ENCODE measurements around the gene AK1. TPM values are rescaled to one million over a fixed set of nuclear protein-coding genes. Genes with fewer than 3 reads are reported as not detected.

The AK1 gene
- total RNA-seq, 1 donor from 2014 or later: 39.4 TPM

- Mint-ChIP-seq H3K4me3 (no peak overlapping the region), H3K27me3 (ENCODE audit: low read depth) (no peaks in the 10 kb centered on the region), H3K4me1 (peaks cover 12% of the 10 kb centered on the region), H3K27ac (no peak overlapping the region), H3K36me3 (no peaks in the 10 kb centered on the region), H3K9me3 (no peaks in the 10 kb centered on the region)
- no peak for DNase-seq (ENCODE audit: low spot score in 2 of 2, unreplicated experiment in 2 of 2)
- no peak for TF ChIP-seq CTCF (IDR thresholded peaks at IDR 0.05; ENCODE audit: unreplicated experiment)
These were observed 22.0 kb downstream of the AK1 start for GRCh38 chr9:127855522-127855921.

- DNase-seq (ENCODE audit: low spot score in 2 of 2, unreplicated experiment in 2 of 2): no peak
- Mint-ChIP-seq H3K27me3 (ENCODE audit: low read depth) (no peaks in the 10 kb centered on the region), H3K9me3 (no peaks in the 10 kb centered on the region), H3K27ac (no peak overlapping the region), H3K4me3 (no peak overlapping the region), H3K36me3 (no peaks in the 10 kb centered on the region), H3K4me1 (peaks cover 12% of the 10 kb centered on the region)
- no peak for TF ChIP-seq CTCF (IDR thresholded peaks at IDR 0.05; ENCODE audit: unreplicated experiment)
These were observed 22.5 kb downstream of the AK1 start for GRCh38 chr9:127854960-127855359.

GRCh38 chr9:127854184-127854806 lies 23.2 kb downstream of the AK1 start, which contains the start of gene ENG:
Gene ENG (minus strand): TSS chr9:127854658. CDS start chr9:127854355, 303 bp downstream.
- DNase-seq (ENCODE audit: low spot score in 2 of 2, unreplicated experiment in 2 of 2): no peak
- TF ChIP-seq CTCF (IDR thresholded peaks at IDR 0.05; ENCODE audit: unreplicated experiment): no peak
- H3K4me3 Mint-ChIP-seq: peak within 1 kb of the TSS; percentile 54
- H3K27me3 Mint-ChIP-seq (ENCODE audit: low read depth): no peaks in the 10 kb centered on the region
- peaks cover 12% of the 10 kb centered on the region for H3K4me1 Mint-ChIP-seq
- peaks cover 2% of the 10 kb centered on the region for H3K36me3 Mint-ChIP-seq
- H3K9me3 Mint-ChIP-seq: peaks cover 3% of the 10 kb centered on the region
- no peak within 1 kb of the TSS for H3K27ac Mint-ChIP-seq

- Mint-ChIP-seq H3K27me3 (ENCODE audit: low read depth) (no peaks in the 10 kb centered on the region), H3K4me3 (peak overlapping the region; percentile 49), H3K36me3 (peaks cover 9% of the 10 kb centered on the region), H3K4me1 (peaks cover 8% of the 10 kb centered on the region), H3K9me3 (peaks cover 11% of the 10 kb centered on the region), H3K27ac (no peak overlapping the region)
- DNase-seq (ENCODE audit: low spot score in 2 of 2, unreplicated experiment in 2 of 2): no peak
- TF ChIP-seq CTCF (IDR thresholded peaks at IDR 0.05; ENCODE audit: unreplicated experiment): no peak
These were observed 23.9 kb downstream of the AK1 start for GRCh38 chr9:127853312-127854183.

GRCh38 chr9:127852829-127853228 lies 24.6 kb downstream of the AK1 start:
- Mint-ChIP-seq H3K9me3 (peaks cover 12% of the 10 kb centered on the region), H3K27ac (no peak overlapping the region), H3K4me3 (no peak overlapping the region), H3K27me3 (ENCODE audit: low read depth) (no peaks in the 10 kb centered on the region), H3K36me3 (peaks cover 9% of the 10 kb centered on the region), H3K4me1 (peaks cover 4% of the 10 kb centered on the region)
- TF ChIP-seq CTCF (IDR thresholded peaks at IDR 0.05; ENCODE audit: unreplicated experiment): no peak
- DNase-seq (ENCODE audit: low spot score in 2 of 2, unreplicated experiment in 2 of 2): no peak

Data from mesothelial cell of epicardium (in vitro differentiated cells).